NCI-H748 (cell line): ENCODE measurements around the gene PDCD1LG2.
"Not testable (repeated sequence)": the region's sequence is repeated elsewhere in the genome, so short reads cannot be mapped to it uniquely, and the experiment has no call there.

Source experiments
- DNase-seq: peaks from one replicate; lab custom pipeline; 2025; ENCODE audit not compliant: unreplicated experiment; lab: John Stamatoyannopoulos, UW

Gene PDCD1LG2

DNA sequence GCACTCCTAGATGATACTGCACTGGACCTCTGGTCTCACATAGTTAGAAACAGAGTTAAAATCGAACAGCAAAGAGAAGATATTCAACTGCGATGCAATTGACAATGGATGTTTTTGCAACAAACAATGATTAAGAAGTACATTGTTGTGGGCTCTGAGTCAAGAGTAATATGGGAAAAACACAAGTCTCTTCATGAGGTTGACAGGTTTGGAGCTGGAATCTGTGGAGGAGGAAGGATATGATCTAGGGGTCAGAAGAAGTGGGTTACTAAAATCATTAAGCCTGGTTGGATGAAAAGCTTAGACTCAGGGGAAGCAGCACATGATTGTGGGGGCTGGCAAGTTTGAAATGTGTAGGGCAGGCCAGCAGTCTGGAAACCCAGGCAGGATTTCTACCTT, 53.1 kb downstream of the PDCD1LG2 start:
- no peak for DNase-seq

- DNase-seq = no peak
These were observed 53.6 kb downstream of the PDCD1LG2 start for GRCh38 chr9:5563886-5564285.

DNA sequence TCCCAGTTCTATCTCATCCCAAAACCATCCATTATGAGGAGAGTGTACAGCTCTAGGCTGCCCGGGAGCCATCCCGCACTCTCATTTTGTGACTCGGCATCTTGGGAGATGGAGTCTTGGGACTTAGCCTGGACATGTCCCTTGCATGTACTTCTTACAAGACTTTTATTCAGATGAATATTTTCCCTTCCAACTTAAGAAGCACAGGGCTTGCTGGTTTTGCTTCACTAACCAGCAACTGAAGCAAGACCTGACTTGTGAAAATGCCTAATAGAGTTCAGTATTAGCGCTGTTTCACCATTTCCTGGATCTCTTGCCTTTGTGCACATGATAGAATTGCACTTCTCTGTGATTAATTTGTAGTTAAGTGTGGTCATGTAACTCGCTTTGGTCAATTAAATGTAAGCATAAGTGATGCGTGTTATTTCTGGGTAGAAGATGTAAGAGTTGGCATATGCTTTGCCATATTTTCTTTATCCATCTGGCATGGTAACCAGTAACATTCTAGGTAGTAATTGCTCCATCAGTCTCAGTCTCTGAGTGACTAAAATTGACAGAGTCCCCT, 55.8 kb downstream of the PDCD1LG2 start:
- no peak for DNase-seq

- no peak for DNase-seq
These were observed 58.5 kb downstream of the PDCD1LG2 start for GRCh38 chr9:5568868-5569267.

GRCh38 chr9:5569409-5569808, 59.1 kb downstream of the PDCD1LG2 start:
- no peak for DNase-seq

DNA sequence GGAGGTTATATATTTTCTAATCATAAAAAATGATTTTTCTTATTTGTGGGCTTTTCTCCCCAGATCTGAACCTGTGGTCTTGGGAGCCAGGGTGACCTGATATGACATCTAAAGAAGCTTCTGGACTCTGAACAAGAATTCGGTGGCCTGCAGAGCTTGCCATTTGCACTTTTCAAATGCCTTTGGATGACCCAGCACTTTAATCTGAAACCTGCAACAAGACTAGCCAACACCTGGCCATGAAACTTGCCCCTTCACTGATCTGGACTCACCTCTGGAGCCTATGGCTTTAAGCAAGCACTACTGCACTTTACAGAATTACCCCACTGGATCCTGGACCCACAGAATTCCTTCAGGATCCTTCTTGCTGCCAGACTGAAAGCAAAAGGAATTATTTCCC, 59.6 kb downstream of the PDCD1LG2 start:
- no peak for DNase-seq

- DNase-seq = no peak
These were observed 61.4 kb downstream of the PDCD1LG2 start for GRCh38 chr9:5571629-5572232.

GRCh38 chr9:5574097-5574496, 63.8 kb downstream of the PDCD1LG2 start:
- DNase-seq = no peak

- no peak for DNase-seq
These were observed 64.7 kb downstream of the PDCD1LG2 start for GRCh38 chr9:5575000-5575399.

GRCh38 chr9:5577225-5577624, 66.9 kb downstream of the PDCD1LG2 start:
- DNase-seq = no peak

DNA sequence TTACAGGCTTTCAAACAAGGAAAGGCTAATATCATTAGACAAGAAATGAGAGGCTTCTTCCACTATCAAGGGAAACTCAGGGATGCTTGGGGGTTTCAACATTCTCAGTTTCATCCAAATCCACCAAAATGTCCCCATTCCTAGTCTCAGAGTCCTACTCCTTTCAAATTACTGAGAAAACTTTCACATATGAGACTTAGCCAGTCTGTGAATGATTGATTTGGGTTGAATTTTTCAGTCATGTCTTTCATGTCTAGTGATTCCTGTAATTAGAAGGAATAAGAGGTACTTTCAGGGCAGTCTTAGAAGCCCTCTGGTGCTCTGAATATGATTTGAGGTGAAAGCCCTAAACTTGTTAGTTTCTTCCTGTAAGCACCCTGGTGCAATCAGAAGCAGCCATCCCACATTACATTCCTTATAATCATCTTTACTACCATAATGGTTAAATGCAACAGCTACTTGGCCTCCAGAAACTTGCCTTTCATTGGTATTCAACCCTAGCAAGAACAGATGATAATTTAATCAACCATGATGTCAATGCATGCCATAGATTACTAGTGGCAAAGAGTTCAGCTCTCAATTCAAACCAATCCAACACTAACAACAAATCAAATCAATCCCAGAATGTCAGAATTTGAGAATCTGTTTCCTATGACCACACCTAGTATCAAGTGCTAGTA, 67.8 kb downstream of the PDCD1LG2 start:
- DNase-seq = no peak

- DNase-seq = no peak
These were observed 68.4 kb downstream of the PDCD1LG2 start for GRCh38 chr9:5578698-5579085.

GRCh38 chr9:5579881-5580280, 69.5 kb downstream of the PDCD1LG2 start:
- DNase-seq = no peak

GRCh38 chr9:5580650-5581049, 70.3 kb downstream of the PDCD1LG2 start:
- no peak for DNase-seq

GRCh38 chr9:5581706-5582105, 71.4 kb downstream of the PDCD1LG2 start:
- not testable (repeated sequence) for DNase-seq

DNA sequence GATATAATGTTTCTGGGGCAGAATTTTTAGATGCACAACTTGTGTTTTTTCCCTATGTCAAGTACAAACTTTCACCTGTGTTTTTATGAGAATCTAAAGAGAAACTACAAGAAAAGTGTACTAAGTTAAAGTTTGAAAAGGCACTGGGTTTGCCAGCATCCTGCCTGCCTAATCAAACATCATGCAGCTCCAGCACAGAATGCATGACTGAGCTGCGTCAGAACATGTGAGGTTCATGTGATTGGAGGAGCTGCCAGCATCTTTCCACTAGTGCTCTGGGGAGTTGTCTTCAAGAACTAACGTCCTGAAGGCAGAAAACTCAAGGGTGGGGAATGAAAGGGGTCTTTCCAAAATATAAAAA, 72.5 kb downstream of the PDCD1LG2 start:
- no peak for DNase-seq

- no peak for DNase-seq
These were observed 76.1 kb downstream of the PDCD1LG2 start for GRCh38 chr9:5586391-5586802.

GRCh38 chr9:5587024-5587423, 76.7 kb downstream of the PDCD1LG2 start:
- DNase-seq = no peak

DNA sequence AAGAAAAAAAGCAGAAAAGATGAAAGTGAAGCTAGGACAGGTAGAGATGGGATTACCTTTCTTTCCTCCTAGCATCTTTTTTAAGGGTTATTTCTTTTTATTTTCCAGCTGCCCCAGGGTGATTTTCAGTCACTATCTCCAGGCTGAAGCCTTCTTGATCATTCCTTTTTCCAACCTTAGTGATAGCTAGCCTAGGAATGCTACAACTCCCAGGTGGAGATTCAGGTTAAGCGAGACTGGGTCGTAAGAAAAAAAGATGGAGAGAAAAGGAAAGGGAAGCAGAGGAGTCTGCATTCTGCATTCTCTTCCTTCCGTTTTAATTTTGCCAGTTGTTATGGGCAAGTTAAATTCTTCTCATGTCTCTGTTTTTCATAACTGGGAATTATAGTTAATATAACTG, 81.9 kb downstream of the PDCD1LG2 start:
- no peak for DNase-seq

DNA sequence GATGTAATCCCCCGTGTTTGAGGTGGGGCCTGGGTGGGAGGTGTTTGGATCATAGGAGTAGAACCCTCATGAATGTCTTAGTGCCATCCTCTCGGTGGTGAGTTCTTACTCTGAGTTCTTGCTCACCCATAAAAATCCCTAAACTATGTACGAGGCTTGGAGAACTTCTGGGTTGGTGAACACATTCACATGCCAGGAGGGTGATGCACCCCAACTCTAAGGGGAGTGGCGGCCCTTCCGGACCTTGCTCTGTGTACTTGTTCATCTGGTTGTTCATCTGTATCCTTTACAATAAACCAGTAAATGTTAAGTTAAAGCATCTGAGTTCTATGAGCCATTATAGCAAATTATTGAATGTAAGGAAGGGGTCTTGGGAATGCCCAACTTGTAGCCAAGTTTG, 82.6 kb downstream of the PDCD1LG2 start:
- no peak for DNase-seq

DNA sequence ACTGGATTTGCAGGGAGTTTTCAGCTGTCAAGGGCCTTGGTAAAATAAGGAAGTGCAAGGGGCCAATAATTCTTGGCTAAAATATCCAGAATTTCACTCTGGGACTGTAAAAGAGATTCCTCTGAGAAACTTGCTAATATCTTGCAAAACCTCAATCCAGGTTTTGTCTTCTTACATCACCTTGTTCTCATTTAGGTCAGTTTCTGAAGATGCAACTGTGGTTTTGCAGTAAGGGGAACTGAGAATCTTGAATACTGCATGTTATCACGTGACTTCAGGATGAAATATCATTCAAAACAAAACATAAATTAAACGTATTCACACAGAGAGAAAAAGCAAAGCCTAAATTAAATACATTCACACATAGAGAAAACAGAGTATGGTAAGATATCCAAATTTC, 83.6 kb downstream of the PDCD1LG2 start:
- DNase-seq = no peak

DNA sequence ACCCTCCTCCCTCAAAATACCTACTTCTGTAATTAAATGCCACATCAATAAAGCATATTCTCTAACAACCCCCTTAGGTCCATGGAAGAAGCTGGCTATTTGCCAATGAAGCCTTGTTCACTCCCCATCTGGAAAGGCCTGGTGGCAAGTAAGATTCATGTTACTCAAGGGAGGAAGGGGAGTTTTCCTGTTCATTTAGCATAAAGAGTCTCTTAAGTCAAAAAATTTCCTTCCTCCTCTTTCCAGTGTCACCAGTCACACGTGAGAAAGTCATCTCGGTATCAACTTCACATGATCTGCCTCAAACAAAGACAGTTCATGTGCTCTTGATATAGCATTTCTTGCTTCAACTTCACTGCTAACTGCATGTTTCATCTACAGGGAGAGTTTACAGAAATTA, 85.8 kb downstream of the PDCD1LG2 start:
- no peak for DNase-seq
